Measurements from ENCODE around the gene RANBP1.

RANBP1 gene

DNA sequence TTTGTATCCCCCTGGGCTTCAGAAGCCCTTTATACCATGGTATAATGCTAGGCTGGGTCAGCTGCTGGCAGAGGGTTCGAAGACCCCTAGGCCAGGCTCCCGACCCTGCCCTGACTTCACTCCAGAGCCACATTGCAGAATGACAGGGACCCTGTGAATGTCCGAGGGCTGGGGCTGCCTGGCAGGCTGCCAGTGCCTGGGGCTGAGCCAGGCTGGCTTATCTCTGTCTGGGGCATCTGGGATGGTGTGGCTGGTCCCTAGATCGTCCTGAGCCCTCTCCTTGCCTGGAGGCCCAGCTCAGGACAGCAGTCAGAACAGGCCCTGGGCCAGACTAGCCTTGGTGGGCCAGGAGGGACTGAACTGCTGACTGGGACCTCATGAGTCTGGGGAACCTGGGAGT is 19.4 kb downstream of the RANBP1 start:
- peaks cover 47% of the 10 kb centered on the region; the same call in 1 of the 2 replicates for H3K79me2 ChIP-seq (ENCODE audit: insufficient read depth, low read length)
- peaks cover 18% of the 10 kb centered on the region for H4K20me1 ChIP-seq (ENCODE audit: insufficient read depth, low read length, poor library complexity, severe bottlenecking)
- no peak overlapping the region for H2AFZ ChIP-seq (ENCODE audit: low read length)
- H3F3A ChIP-seq (ENCODE audit: low read depth): no peaks in the 10 kb centered on the region
- no peaks in the 10 kb centered on the region; the same call in 1 of the 2 replicates for H3K36me3 ChIP-seq (ENCODE audit: insufficient read depth, low read length)
- no peak overlapping the region for H3K4me3 ChIP-seq (ENCODE audit: low read length, poor library complexity, severe bottlenecking)
- TF ChIP-seq EZH2phosphoT487 (IDR thresholded peaks at IDR 0.05; ENCODE audit: borderline replicate concordance): no peak
- no peak for TF ChIP-seq CTCF (conservative IDR thresholded peaks at IDR 0.05; ENCODE audit: low read length)
- no peak overlapping the region for H3K4me2 ChIP-seq (ENCODE audit: low read depth, low read length, poor library complexity, severe bottlenecking)
- peaks cover 23% of the 10 kb centered on the region for H3K4me1 ChIP-seq (ENCODE audit: insufficient read depth, low read length, poor library complexity, severe bottlenecking)
- no peak overlapping the region for H3K9ac ChIP-seq (ENCODE audit: low read depth, low read length, poor library complexity, severe bottlenecking)
- no peaks in the 10 kb centered on the region for H3K27me3 ChIP-seq (ENCODE audit: insufficient read depth, low read length, poor library complexity, severe bottlenecking)
- no peaks in the 10 kb centered on the region for H3K9me2 ChIP-seq (replicated peaks; ENCODE audit: low read depth, low read length)
- no peaks in the 10 kb centered on the region for H3K9me3 ChIP-seq (ENCODE audit: insufficient read depth, low read depth, low read length)

DNA sequence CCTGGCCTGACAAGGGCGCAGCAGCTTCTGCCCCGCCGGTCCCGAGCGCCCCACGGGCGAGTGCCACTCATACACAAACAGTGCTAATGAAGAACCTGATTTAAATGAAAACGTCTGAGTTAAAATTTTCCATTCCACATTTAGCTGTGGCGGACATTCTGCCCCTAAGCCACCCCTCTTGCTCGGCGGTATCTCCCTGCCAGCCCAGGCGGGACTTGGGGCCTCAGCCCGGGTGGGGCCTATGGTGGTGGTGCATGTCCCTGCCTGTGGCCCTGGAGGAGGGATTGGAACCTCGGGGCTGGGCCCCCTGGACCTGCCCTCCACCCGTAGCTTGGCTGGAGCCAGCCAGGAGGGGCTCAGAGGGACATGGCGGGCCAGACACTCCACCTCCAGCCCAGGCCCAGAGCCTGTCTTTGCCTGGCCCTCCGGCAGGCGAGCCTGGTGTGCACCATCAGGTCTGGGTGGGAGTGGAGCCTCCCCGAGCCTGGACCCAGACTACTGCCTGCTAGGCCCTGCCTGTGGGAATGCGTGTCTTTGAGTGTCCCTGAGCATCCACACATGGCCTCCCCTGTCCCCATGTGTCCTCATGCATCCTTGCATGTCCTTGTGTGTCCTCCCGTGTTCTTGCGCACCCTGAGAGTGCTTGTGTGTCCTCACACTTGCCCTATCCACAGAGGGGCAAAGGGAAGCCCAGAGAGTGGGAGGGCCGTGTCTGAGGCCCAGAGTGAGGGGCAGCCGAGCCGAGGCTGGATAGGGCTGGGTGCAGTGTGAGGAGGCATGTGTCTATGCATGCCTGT is 20.1 kb downstream of the RANBP1 start:
- Histone ChIP-seq H3K27me3 (ENCODE audit: insufficient read depth, low read length, poor library complexity, severe bottlenecking) (no peaks in the 10 kb centered on the region), H3K9me2 (replicated peaks; ENCODE audit: low read depth, low read length) (no peaks in the 10 kb centered on the region), H2AFZ (ENCODE audit: low read length) (no peak overlapping the region), H3F3A (ENCODE audit: low read depth) (no peaks in the 10 kb centered on the region), H3K9ac (ENCODE audit: low read depth, low read length, poor library complexity, severe bottlenecking) (no peak overlapping the region), H3K4me1 (ENCODE audit: insufficient read depth, low read length, poor library complexity, severe bottlenecking) (peaks cover 23% of the 10 kb centered on the region), H3K36me3 (ENCODE audit: insufficient read depth, low read length) (no peaks in the 10 kb centered on the region; the same call in 1 of the 2 replicates), H3K4me3 (ENCODE audit: low read length, poor library complexity, severe bottlenecking) (no peak overlapping the region), H4K20me1 (ENCODE audit: insufficient read depth, low read length, poor library complexity, severe bottlenecking) (peaks cover 18% of the 10 kb centered on the region), H3K4me2 (ENCODE audit: low read depth, low read length, poor library complexity, severe bottlenecking) (no peak overlapping the region), H3K9me3 (ENCODE audit: insufficient read depth, low read depth, low read length) (no peaks in the 10 kb centered on the region), H3K79me2 (ENCODE audit: insufficient read depth, low read length) (peaks cover 47% of the 10 kb centered on the region; the same call in 1 of the 2 replicates)
- TF ChIP-seq CTCF (conservative IDR thresholded peaks at IDR 0.05; ENCODE audit: low read length): no peak
- no peak for TF ChIP-seq EZH2phosphoT487 (IDR thresholded peaks at IDR 0.05; ENCODE audit: borderline replicate concordance)

- Histone ChIP-seq H3F3A (ENCODE audit: low read depth) (no peaks in the 10 kb centered on the region), H2AFZ (ENCODE audit: low read length) (no peak overlapping the region), H4K20me1 (ENCODE audit: insufficient read depth, low read length, poor library complexity, severe bottlenecking) (peaks cover 18% of the 10 kb centered on the region), H3K79me2 (ENCODE audit: insufficient read depth, low read length) (peaks cover 47% of the 10 kb centered on the region; the same call in 1 of the 2 replicates), H3K36me3 (ENCODE audit: insufficient read depth, low read length) (no peaks in the 10 kb centered on the region; the same call in 1 of the 2 replicates), H3K9me3 (ENCODE audit: insufficient read depth, low read depth, low read length) (no peaks in the 10 kb centered on the region), H3K9me2 (replicated peaks; ENCODE audit: low read depth, low read length) (no peaks in the 10 kb centered on the region), H3K9ac (ENCODE audit: low read depth, low read length, poor library complexity, severe bottlenecking) (no peak overlapping the region), H3K4me3 (ENCODE audit: low read length, poor library complexity, severe bottlenecking) (no peak overlapping the region), H3K27me3 (ENCODE audit: insufficient read depth, low read length, poor library complexity, severe bottlenecking) (no peaks in the 10 kb centered on the region), H3K4me2 (ENCODE audit: low read depth, low read length, poor library complexity, severe bottlenecking) (no peak overlapping the region), H3K4me1 (ENCODE audit: insufficient read depth, low read length, poor library complexity, severe bottlenecking) (peaks cover 23% of the 10 kb centered on the region)
- no peak for TF ChIP-seq CTCF (conservative IDR thresholded peaks at IDR 0.05; ENCODE audit: low read length)
- no peak for TF ChIP-seq EZH2phosphoT487 (IDR thresholded peaks at IDR 0.05; ENCODE audit: borderline replicate concordance)
Observed at GRCh38 chr22:20136603-20136873, 20.6 kb downstream of the RANBP1 start.
